AML-193 (cell line): ENCODE measurements around the gene TMEM130.
"Not testable (repeated sequence)": the region's sequence is repeated elsewhere in the genome, so short reads cannot be mapped to it uniquely, and the experiment has no call there.

ENCODE experiments used
- DNase-seq, 2 experiments: peaks; one replicate each; lab custom pipeline; 2025; lab: John Stamatoyannopoulos, UW

The TMEM130 gene

GRCh38 chr7:98842552-98842951, 27.3 kb downstream of the TMEM130 start:
- not testable (repeated sequence) for DNase-seq

GRCh38 chr7:98841179-98841997, 28.4 kb downstream of the TMEM130 start:
- peak; percentile 9 to 16 for DNase-seq

- DNase-seq: no peak
Observed at GRCh38 chr7:98840722-98841121, 29.1 kb downstream of the TMEM130 start.

GRCh38 chr7:98840096-98840495, 29.7 kb downstream of the TMEM130 start:
- DNase-seq: no peak

- DNase-seq: no peak
Observed at GRCh38 chr7:98837630-98837972, 32.2 kb downstream of the TMEM130 start.

GRCh38 chr7:98836811-98837629, 32.8 kb downstream of the TMEM130 start:
- DNase-seq: peak; percentile 0 to 4

GRCh38 chr7:98834949-98835348, 34.9 kb downstream of the TMEM130 start:
- no peak for DNase-seq

GRCh38 chr7:98833022-98833421, 36.8 kb downstream of the TMEM130 start:
- DNase-seq: no peak

GRCh38 chr7:98831641-98832221, 38.1 kb downstream of the TMEM130 start:
- DNase-seq: peak in 1 of 2 experiments; percentile 24

GRCh38 chr7:98830972-98831548, 38.8 kb downstream of the TMEM130 start:
- no peak for DNase-seq

GRCh38 chr7:98828368-98828767, 41.4 kb downstream of the TMEM130 start:
- DNase-seq: no peak

- DNase-seq: no peak
Observed at GRCh38 chr7:98827258-98827657, 42.6 kb downstream of the TMEM130 start.

- no peak for DNase-seq
Observed at GRCh38 chr7:98826811-98827231, 43.0 kb downstream of the TMEM130 start.

- DNase-seq: no peak
Observed at GRCh38 chr7:98826387-98826786, 43.4 kb downstream of the TMEM130 start.

- DNase-seq: no peak
Observed at GRCh38 chr7:98823226-98823625, 46.6 kb downstream of the TMEM130 start.

- DNase-seq: no peak
Observed at GRCh38 chr7:98821348-98821747, 48.5 kb downstream of the TMEM130 start.

GRCh38 chr7:98816967-98817710, 52.7 kb downstream of the TMEM130 start:
- DNase-seq: no peak

GRCh38 chr7:98816241-98816640, 53.6 kb downstream of the TMEM130 start:
- no peak for DNase-seq

GRCh38 chr7:98815313-98815712, 54.5 kb downstream of the TMEM130 start:
- no peak for DNase-seq

- DNase-seq: no peak
Observed at GRCh38 chr7:98811299-98811698, 58.5 kb downstream of the TMEM130 start.

- no peak for DNase-seq
Observed at GRCh38 chr7:98810153-98810802, 59.5 kb downstream of the TMEM130 start.
